AG10803 (cell line): ENCODE data around the gene ZNF664.

Source experiments
- DNase-seq: peaks from one replicate; pipeline ENCODE4 v3.0.0; 2010; ENCODE audit warnings: low read depth
- H3K4me3 ChIP-seq: 2 replicates; pipeline ENCODE4 v1.5.1; 2011; ENCODE audit warnings: mild to moderate bottlenecking, low read length, control low read depth
- CTCF ChIP-seq: conservative IDR thresholded peaks from 2 replicates; pipeline ENCODE4 v1.5.1; 2011; ENCODE audit warnings: mild to moderate bottlenecking, low read length, control low read depth, inconsistent platforms

The ZNF664 gene

GRCh38 chr12:124046456-124046740, 73.4 kb downstream of the ZNF664 start:
- H3K4me3 ChIP-seq = no peak overlapping the region
- no peak for TF ChIP-seq CTCF
- DNase-seq = no peak

GRCh38 chr12:124047045-124047566, 74.1 kb downstream of the ZNF664 start:
- TF ChIP-seq CTCF = no peak
- DNase-seq = no peak
- no peak overlapping the region for H3K4me3 ChIP-seq

DNA sequence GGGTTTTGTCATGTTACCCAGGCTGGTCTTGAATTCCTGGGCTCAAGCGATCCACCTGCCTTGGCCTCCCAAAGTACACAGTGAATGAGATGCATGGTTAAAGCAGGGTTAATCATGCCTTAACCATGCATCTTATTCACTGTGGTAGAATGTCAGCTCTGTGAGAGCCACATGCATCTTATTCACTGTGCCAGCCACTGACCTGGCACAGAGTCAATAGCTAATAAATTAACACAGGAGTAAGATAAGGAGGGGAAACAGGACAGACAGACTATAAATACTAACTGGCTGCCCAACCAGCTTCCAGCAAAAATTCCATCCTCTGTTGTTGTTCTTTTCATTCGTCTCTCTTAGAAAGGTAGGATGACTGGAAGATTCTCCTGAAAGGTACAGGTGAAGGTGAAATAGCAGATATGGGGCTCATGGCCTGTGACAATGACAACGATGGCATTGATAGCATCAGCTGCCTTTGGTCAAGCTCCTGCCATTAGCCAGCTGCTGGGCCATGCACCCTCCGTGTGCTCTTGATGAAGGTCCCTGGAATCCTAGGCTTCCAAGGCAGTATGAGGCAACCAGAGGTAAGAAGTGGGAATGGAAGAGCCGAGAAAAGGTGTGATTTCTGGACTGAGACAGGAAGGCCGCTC, 76.6 kb downstream of the ZNF664 start:
- DNase-seq = no peak
- H3K4me3 ChIP-seq = no peak overlapping the region
- TF ChIP-seq CTCF = no peak

DNA sequence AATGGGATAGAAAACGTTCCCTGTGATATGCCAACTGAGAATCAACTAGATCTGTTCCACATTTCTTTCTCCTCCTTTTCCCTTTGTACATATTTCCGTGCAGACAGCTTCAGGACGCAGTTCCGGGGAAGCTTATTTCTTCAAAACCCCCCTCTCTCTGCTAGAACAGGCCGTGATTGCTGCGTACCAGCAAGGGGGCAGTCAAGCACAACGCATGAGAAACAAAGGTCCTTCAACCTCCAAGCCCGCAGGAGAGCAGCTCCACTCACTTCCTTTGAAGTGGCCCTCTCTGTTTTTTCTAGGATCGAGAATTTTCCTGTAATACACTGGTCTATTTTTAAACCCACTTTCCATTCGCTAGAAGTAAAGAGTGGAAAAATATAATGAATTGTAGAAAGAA, 80.8 kb downstream of the ZNF664 start:
- TF ChIP-seq CTCF = peak; percentile 88
- peak; percentile 79 for DNase-seq
- no peak overlapping the region for H3K4me3 ChIP-seq

- no peak for DNase-seq
- H3K4me3 ChIP-seq = no peak overlapping the region
- TF ChIP-seq CTCF = no peak
Measured at GRCh38 chr12:124055066-124055465, 82.1 kb downstream of the ZNF664 start.

GRCh38 chr12:124057691-124058090, 84.7 kb downstream of the ZNF664 start:
- no peak for TF ChIP-seq CTCF
- no peak for DNase-seq
- H3K4me3 ChIP-seq = no peak overlapping the region

DNA sequence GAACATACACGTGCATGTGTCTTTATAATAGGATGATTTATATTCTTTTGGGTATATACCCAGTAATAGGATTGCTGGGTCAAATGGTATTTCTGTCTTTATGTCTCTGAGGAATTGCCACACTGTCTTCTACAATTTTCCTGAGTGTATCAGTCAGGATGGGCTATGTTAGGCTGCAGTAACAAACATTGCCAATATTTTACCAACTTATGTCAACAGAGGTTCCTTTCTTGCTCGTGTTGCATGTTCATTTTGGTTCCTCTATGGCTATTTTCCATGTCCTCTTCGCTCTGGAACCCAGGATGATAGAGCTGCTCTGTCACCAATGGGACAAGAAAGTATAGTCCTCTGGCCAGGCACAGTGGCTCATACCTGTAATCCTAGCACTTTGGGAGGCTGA, 86.7 kb downstream of the ZNF664 start:
- H3K4me3 ChIP-seq = no peak overlapping the region
- no peak for DNase-seq
- TF ChIP-seq CTCF = no peak
